GM12875 (cell line): Measurements from ENCODE around the gene USP31.
"Not testable (repeated sequence)": the region's sequence is repeated elsewhere in the genome, so short reads cannot be mapped to it uniquely, and the experiment has no call there.

Source experiments
- H3K4me3 ChIP-seq: one replicate; pipeline ENCODE4 v1.5.1; 2011; ENCODE audit warnings: low read depth, low read length, control low read depth
- TF ChIP-seq, protein P1 (sequence below): IDR thresholded peaks from 2 replicates; pipeline ENCODE4 v1.5.1; 2011; ENCODE audit warnings: low read depth, mild to moderate bottlenecking, control low read depth, inconsistent platforms, low read length, moderate library complexity, borderline replicate concordance; ENCODE audit not compliant: insufficient read depth

USP31 gene

DNA sequence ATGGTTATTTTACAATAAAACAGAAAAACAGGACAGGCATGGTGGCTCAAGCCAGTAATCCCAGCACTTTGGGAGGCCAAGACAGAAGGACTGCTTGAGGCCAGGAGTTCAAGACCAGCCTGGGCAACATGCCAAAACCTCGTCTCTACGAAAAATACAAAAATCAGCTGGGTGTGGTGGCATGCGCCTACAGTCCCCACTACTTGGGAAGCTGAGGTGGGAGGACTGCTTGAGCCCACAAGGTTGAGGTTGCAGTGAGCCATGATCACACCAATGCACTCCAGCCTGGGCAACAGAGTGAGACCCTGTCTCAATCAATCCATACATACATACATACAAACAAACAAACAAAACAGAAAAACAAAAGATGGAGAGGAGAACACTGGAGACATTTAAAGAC lies 45.6 kb downstream of the USP31 start:
- H3K4me3 ChIP-seq = no peak overlapping the region
- TF ChIP-seq, protein P1, sequence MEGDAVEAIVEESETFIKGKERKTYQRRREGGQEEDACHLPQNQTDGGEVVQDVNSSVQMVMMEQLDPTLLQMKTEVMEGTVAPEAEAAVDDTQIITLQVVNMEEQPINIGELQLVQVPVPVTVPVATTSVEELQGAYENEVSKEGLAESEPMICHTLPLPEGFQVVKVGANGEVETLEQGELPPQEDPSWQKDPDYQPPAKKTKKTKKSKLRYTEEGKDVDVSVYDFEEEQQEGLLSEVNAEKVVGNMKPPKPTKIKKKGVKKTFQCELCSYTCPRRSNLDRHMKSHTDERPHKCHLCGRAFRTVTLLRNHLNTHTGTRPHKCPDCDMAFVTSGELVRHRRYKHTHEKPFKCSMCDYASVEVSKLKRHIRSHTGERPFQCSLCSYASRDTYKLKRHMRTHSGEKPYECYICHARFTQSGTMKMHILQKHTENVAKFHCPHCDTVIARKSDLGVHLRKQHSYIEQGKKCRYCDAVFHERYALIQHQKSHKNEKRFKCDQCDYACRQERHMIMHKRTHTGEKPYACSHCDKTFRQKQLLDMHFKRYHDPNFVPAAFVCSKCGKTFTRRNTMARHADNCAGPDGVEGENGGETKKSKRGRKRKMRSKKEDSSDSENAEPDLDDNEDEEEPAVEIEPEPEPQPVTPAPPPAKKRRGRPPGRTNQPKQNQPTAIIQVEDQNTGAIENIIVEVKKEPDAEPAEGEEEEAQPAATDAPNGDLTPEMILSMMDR = no peak

DNA sequence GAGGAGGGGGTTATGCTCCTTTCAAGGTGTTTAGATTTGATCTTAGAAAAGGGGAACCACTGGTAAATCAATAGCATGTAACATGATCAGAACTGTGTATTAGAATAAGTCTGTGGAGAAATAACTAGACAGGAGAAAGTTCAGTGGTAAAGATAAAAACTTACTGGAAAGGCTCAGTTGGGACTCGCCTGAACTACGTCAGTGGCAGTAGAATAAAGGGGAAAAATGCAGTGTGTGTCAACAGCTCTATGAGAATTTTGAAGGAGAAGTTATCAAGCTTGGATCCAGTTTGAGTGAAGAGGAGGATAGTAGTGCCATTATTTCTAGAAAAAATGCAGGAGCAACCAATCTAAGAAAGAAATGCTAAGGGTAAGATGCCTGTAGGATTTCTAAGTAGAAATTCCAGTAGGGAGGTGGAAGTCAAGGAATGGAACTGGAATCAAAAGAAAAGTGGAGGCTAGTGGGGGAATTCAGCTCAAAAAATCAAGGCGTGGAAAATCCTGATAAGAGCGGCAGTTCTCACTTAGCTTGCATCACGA lies 48.2 kb downstream of the USP31 start:
- TF ChIP-seq, protein P1 = no peak
- H3K4me3 ChIP-seq = no peak overlapping the region

DNA sequence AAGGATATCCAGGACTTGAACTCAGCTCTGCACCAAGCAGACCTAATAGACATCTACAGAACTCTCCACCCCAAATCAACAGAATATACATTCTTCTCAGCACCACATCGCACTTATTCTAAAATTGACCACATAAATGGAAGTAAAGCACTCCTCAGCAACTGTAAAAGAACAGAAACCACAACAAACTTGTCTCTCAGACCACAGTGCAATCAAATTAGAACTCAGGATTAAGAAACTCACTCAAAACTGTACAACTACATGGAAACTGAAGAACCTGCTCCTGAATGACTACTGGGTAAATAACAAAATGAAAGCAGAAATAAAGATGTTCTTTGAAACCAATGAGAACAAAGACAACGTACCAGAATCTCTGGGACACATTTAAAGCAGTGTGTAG lies 52.8 kb downstream of the USP31 start:
- H3K4me3 ChIP-seq = not testable (repeated sequence)

DNA sequence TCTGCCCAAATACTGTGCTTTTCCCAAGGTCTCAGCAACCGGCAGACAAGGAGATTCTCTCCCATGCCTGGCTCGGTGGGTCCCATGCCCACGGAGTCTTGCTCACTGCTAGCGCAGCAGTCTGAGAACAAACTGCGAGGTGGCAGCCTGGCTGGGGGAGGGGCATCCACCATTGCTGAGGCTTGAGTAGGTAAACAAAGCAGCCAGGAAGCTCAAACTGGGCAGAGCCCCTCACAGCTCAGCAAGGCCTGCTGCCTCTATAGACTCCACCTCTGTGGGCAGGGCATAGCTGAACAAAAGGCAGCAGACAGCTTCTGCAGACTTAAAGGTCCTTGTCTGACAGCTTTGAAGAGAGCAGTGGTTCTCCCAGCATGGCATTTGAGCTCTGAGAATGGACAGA lies 55.1 kb downstream of the USP31 start:
- H3K4me3 ChIP-seq = not testable (repeated sequence)

DNA sequence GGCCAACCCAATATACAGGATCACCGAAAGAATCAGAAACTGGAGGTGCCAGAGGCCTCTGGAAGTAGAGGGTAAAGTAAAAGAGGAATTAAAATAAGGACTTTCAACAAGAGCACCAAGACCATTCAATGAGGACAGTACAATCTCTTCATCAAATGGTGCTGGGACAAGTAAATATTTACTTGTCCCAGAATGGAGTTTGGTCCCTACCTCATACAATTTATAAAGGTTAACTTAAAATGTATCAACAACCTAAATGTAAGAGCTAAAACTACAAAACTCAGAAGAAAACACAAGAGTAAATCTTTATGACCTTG lies 56.5 kb downstream of the USP31 start:
- no peak overlapping the region for H3K4me3 ChIP-seq
- TF ChIP-seq, protein P1 = no peak

DNA sequence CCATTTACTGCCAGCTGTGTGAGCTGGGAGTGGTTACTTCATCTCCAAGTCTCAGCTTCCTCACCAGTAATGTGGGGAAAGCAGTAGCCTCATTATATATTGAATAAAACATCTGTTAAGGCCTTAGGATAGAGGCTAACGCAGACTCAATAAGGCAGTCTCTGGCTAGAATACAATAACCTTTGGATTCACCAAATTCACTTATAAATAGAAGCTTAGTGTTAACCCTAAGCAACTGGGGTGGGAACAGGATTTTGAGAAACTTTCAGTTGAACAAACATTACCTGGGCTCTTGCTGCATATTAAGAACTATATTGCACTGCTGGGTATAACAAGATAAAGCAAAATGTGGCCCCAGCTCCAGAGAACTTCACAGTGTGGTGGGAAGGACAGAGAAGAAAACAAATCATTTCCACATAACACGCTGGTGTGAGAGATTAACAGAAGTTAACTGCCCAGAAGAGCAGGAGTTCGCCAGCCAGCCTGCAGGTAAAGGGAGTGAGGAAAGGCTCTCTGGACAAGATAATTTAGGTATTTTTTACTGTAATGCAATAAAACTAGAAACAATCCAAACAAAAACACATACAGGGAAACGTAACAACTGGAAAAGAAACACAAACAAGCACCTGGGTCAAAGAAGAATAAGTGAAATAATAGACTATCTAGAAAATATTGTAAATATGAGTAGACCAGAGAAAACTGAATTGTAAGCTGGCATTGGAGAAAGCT lies 57.0 kb downstream of the USP31 start:
- TF ChIP-seq, protein P1 = no peak
- no peak overlapping the region for H3K4me3 ChIP-seq

DNA sequence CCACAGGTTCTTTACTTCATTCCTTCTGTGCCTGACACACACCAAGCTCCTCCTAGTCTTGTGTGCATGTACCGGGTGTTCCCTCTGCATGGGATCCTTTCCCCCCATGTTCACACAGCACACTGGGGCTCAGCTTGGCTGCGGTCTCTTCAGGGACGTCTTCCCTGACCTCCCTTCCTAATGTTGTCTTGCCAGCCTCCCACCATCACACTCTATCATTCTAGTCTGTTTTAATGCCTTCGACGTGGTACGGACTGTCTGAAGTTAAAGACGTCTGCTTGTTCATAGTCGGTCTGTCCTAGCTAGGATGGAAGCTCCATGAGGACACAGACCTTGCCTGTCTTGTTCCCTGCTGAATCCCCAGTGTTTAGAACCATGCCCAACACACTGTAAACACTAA lies 60.1 kb downstream of the USP31 start:
- TF ChIP-seq, protein P1 = no peak
- H3K4me3 ChIP-seq = no peak overlapping the region

DNA sequence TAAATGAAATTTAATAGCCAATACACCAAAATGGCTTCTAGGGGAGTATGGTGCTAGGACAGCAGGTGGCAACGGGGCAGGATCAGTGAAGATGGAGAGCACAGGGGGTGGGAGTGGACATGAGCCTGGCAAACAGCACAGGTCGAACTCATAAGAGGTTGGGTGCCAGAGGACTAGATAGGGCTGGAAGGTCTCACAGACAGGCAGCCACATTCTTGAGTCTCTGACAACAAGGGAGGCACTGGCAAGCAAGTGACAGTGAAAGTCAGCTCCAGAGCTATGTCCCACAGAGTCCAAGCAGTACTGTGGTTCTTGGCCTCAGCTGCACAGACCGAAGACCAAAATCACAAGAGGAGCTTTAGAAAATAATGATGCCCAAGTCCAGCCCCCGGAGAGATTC lies 61.2 kb downstream of the USP31 start:
- no peak overlapping the region for H3K4me3 ChIP-seq
- TF ChIP-seq, protein P1 = no peak
